Stimulated activated naive CD8-positive, alpha-beta T cell treated with anti-CD3 and anti-CD28 coated beads, Interleukin-15, amount 100 ng/mL, for 72 hours (primary cell): Measurements from ENCODE around the gene AMOT.
"Not testable (repeated sequence)": the region's sequence is repeated elsewhere in the genome, so short reads cannot be mapped to it uniquely, and the experiment has no call there.

ENCODE experiments used
- ATAC-seq: fragments of 150-1000 bp; cut with Tn5 transposase; 2 replicates; pipeline ENCODE4 v1.10.0; 2021; ENCODE audit warnings: mild to moderate bottlenecking, moderate library complexity
- DNase-seq, 2 donors: peaks; one replicate each; pipeline ENCODE4 v3.0.0; 2021 to 2022
- H3K27ac Mint-ChIP-seq, 2 donors: one replicate each; pipeline ENCODE4 v1.8.0; 2022; ENCODE audit warnings: mild to moderate bottlenecking in 2 of 2, mixed read lengths in 2 of 2, moderate library complexity in 2 of 2
- H3K27me3 Mint-ChIP-seq: one replicate; pipeline ENCODE4 v1.8.0; 2022; ENCODE audit warnings: mixed read lengths
- H3K4me1 Mint-ChIP-seq: one replicate; pipeline ENCODE4 v1.8.0; 2022; ENCODE audit warnings: mild to moderate bottlenecking, mixed read lengths
- H3K4me3 Mint-ChIP-seq, 2 donors: one replicate each; pipeline ENCODE4 v1.8.0; 2022; ENCODE audit warnings: mild to moderate bottlenecking in 2 of 2, mixed read lengths in 2 of 2, moderate library complexity in 1 of 2
- H3K9me3 Mint-ChIP-seq, 2 donors: one replicate each; pipeline ENCODE4 v1.8.0; 2022; ENCODE audit warnings: mixed read lengths in 2 of 2

Gene AMOT

DNA sequence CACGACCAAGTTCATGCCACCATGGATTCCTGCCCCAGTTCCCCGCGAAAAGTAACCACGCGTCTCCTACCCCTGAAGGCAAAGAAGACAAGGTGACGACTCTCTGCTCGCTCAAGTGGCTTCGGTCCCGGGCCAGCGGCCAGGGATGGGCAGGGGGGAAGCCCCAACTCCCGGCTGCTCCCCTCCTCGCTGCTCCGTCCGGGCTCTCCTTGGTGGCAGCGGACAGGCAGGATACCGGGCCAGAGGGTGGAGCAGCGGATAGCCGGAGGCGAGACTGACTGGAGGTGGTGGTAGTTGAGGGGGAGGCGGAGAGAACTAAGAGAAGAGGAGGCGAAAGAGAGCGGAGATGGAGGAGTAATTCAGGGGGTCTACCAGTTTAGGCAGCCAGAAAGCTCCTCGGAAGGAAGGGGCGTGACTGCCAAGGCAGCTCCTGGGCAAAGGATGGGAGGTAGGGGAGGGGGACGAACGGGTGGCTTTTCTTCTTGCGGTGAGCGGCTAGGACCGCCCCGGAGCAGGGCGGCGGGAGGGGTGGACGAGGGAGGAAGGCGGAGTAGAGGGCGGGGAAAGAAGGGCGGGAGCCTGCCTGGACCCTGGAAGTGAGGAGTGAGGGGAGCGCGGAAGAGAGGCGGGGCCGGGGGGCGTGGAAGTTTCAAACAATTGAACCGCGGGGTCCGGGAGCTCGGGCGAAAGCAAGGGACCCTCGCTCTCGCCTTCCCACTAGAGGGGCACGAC, at the start of gene AMOT:
AMOT (minus strand) TSS at position 450 of the 732 bp plus-strand sequence. CDS start 17,705 bp downstream, outside the sequence.
- ATAC-seq (peak; percentile 47), DNase-seq (peak; percentile 5 to 27)
- H3K9me3 Mint-ChIP-seq: no peaks in the 10 kb centered on the region
- no peak within 1 kb of the TSS for H3K27ac Mint-ChIP-seq
- peak within 1 kb of the TSS; percentile 89 to 91 for H3K4me3 Mint-ChIP-seq
- H3K4me1 Mint-ChIP-seq: peaks cover 17% of the 10 kb centered on the region
- peaks cover 12% of the 10 kb centered on the region for H3K27me3 Mint-ChIP-seq

GRCh38 chrX:112889400-112889799, 48.8 kb upstream of the AMOT start:
- H3K4me1 Mint-ChIP-seq: peaks cover 7% of the 10 kb centered on the region
- no peaks in the 10 kb centered on the region for H3K27me3 Mint-ChIP-seq
- H3K27ac Mint-ChIP-seq: no peak overlapping the region
- DNase-seq: no peak
- ATAC-seq: no peak
- no peaks in the 10 kb centered on the region for H3K9me3 Mint-ChIP-seq
- H3K4me3 Mint-ChIP-seq: no peak overlapping the region

GRCh38 chrX:112888916-112889315, 48.3 kb upstream of the AMOT start:
- DNase-seq: no peak
- Mint-ChIP-seq H3K27me3 (no peaks in the 10 kb centered on the region), H3K4me1 (peaks cover 7% of the 10 kb centered on the region), H3K4me3 (no peak overlapping the region), H3K27ac (no peak overlapping the region), H3K9me3 (no peaks in the 10 kb centered on the region)
- ATAC-seq: no peak

- H3K9me3 Mint-ChIP-seq: no peaks in the 10 kb centered on the region
- DNase-seq (no peak), ATAC-seq (no peak)
- H3K27me3 Mint-ChIP-seq: no peaks in the 10 kb centered on the region
- H3K4me1 Mint-ChIP-seq: no peaks in the 10 kb centered on the region
- H3K4me3 Mint-ChIP-seq: no peak overlapping the region
- H3K27ac Mint-ChIP-seq: no peak overlapping the region
Observed at GRCh38 chrX:112877771-112878173, 37.1 kb upstream of the AMOT start.

- H3K4me3 Mint-ChIP-seq: no peak overlapping the region
- DNase-seq (no peak), ATAC-seq (no peak)
- H3K27me3 Mint-ChIP-seq: no peaks in the 10 kb centered on the region
- H3K4me1 Mint-ChIP-seq: no peaks in the 10 kb centered on the region
- no peak overlapping the region for H3K27ac Mint-ChIP-seq
- H3K9me3 Mint-ChIP-seq: no peaks in the 10 kb centered on the region
Observed at GRCh38 chrX:112874614-112875013, 34.0 kb upstream of the AMOT start.

- no peak overlapping the region for H3K4me3 Mint-ChIP-seq
- H3K27ac Mint-ChIP-seq: no peak overlapping the region
- DNase-seq (no peak), ATAC-seq (no peak)
- H3K4me1 Mint-ChIP-seq: no peaks in the 10 kb centered on the region
- no peaks in the 10 kb centered on the region for H3K27me3 Mint-ChIP-seq
- no peaks in the 10 kb centered on the region for H3K9me3 Mint-ChIP-seq
Observed at GRCh38 chrX:112874175-112874574, 33.5 kb upstream of the AMOT start.

DNA sequence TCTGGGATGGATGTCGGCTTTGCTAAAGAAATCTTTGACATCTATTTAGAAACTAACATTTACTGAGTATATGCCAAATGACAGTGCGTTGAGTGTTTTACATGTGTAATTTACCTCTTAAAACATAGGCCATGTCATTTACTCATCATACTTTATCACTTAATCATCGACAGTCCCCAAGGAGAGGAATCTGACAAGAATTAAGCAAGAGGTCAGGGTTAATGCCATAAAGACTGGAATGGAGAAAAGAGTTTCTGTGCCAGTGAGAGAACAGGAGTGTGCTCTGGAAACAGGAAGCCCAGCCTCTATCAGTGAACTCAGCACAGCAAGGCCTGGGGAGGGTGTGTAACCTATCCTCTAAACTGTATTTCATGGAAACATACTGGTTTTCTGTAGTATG, 28.0 kb upstream of the AMOT start:
- H3K9me3 Mint-ChIP-seq: no peaks in the 10 kb centered on the region
- no peak overlapping the region for H3K27ac Mint-ChIP-seq
- H3K4me3 Mint-ChIP-seq: no peak overlapping the region
- DNase-seq: no peak
- no peaks in the 10 kb centered on the region for H3K4me1 Mint-ChIP-seq
- H3K27me3 Mint-ChIP-seq: no peaks in the 10 kb centered on the region
- ATAC-seq: no peak

GRCh38 chrX:112867570-112867969, 26.9 kb upstream of the AMOT start:
- Mint-ChIP-seq H3K27ac (no peak overlapping the region), H3K27me3 (no peaks in the 10 kb centered on the region), H3K9me3 (no peaks in the 10 kb centered on the region), H3K4me3 (no peak overlapping the region), H3K4me1 (no peaks in the 10 kb centered on the region)
- DNase-seq (no peak), ATAC-seq (peak; percentile 39)

- no peak overlapping the region for H3K27ac Mint-ChIP-seq
Observed at GRCh38 chrX:112866175-112866574, 25.5 kb upstream of the AMOT start.

GRCh38 chrX:112865464-112866025, 24.9 kb upstream of the AMOT start:
- no peaks in the 10 kb centered on the region for H3K27me3 Mint-ChIP-seq
- no peaks in the 10 kb centered on the region for H3K4me1 Mint-ChIP-seq
- no peak for DNase-seq
- H3K4me3 Mint-ChIP-seq: no peak overlapping the region
- no peaks in the 10 kb centered on the region for H3K9me3 Mint-ChIP-seq
- H3K27ac Mint-ChIP-seq: no peak overlapping the region
- ATAC-seq: no peak

More at GRCh38 chrX:112866175-112866574, 25.5 kb upstream of the AMOT start:
- DNase-seq (no peak), ATAC-seq (no peak)
- Mint-ChIP-seq H3K9me3 (no peaks in the 10 kb centered on the region), H3K4me1 (no peaks in the 10 kb centered on the region), H3K27me3 (no peaks in the 10 kb centered on the region), H3K4me3 (no peak overlapping the region)

DNA sequence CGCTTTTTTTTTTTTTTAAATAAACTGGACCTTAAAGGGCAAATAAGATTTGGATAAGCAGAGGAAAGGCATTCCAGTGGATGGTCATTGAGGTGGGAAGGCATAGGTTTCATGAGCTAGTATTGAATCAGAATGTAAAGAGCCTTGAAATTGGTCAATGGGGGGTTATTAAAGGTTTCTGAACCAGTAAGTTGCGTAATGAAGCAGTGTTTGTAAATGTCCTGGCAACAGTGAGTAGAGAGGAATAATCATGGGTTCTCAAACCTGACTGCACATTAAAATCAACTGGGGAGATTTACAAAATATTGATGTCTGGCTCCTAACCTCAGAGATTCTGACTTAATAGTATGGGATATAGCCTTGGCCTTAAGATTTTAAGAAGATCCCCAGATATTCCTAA, 23.2 kb upstream of the AMOT start:
- Mint-ChIP-seq H3K27ac (no peak overlapping the region), H3K27me3 (no peaks in the 10 kb centered on the region), H3K4me3 (no peak overlapping the region), H3K9me3 (no peaks in the 10 kb centered on the region), H3K4me1 (no peaks in the 10 kb centered on the region)
- no peak for DNase-seq
- no peak for ATAC-seq

- H3K27ac Mint-ChIP-seq: no peak overlapping the region
- no peak for DNase-seq
- H3K4me1 Mint-ChIP-seq: peaks cover 8% of the 10 kb centered on the region
- H3K4me3 Mint-ChIP-seq: no peak overlapping the region
- H3K27me3 Mint-ChIP-seq: peaks cover 18% of the 10 kb centered on the region
- no peaks in the 10 kb centered on the region for H3K9me3 Mint-ChIP-seq
- no peak for ATAC-seq
Observed at GRCh38 chrX:112857478-112857878, 16.8 kb upstream of the AMOT start.

DNA sequence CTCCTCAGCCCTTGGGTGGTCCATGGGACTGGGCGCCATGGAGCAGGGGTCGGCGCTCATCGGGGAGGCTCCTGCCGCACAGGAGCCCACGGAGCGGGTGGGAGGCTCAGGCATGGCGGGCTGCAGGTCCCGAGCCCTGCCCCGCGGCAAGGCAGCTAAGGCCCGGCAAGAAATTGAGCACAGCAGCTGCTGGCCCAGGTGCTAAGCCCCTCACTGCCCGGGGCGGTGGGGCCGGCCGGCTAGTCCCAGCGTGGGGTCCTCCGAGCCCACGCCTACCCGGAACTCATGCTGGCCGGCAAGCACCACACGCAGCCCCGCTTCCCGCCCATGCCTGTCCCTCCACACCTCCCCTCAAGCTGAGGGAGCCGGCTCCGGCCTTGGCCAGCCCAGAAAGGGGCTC, 14.3 kb upstream of the AMOT start:
- H3K27me3 Mint-ChIP-seq: peaks cover 18% of the 10 kb centered on the region
- H3K9me3 Mint-ChIP-seq, ATAC-seq, H3K27ac Mint-ChIP-seq, DNase-seq, H3K4me3 Mint-ChIP-seq: not testable (repeated sequence)
- H3K4me1 Mint-ChIP-seq: peaks cover 31% of the 10 kb centered on the region

- H3K4me1 Mint-ChIP-seq: peaks cover 32% of the 10 kb centered on the region
- no peak overlapping the region for H3K27ac Mint-ChIP-seq
- peaks cover 18% of the 10 kb centered on the region for H3K27me3 Mint-ChIP-seq
- no peak overlapping the region for H3K4me3 Mint-ChIP-seq
- ATAC-seq (no peak), DNase-seq (no peak)
- no peaks in the 10 kb centered on the region for H3K9me3 Mint-ChIP-seq
Observed at GRCh38 chrX:112852851-112853250, 12.2 kb upstream of the AMOT start.

- no peaks in the 10 kb centered on the region for H3K9me3 Mint-ChIP-seq
- H3K27ac Mint-ChIP-seq: no peak overlapping the region
- H3K27me3 Mint-ChIP-seq: peaks cover 17% of the 10 kb centered on the region
- peaks cover 24% of the 10 kb centered on the region for H3K4me1 Mint-ChIP-seq
- DNase-seq (no peak), ATAC-seq (peak; percentile 36)
- no peak overlapping the region for H3K4me3 Mint-ChIP-seq
Observed at GRCh38 chrX:112851806-112852205, 11.2 kb upstream of the AMOT start.

DNA sequence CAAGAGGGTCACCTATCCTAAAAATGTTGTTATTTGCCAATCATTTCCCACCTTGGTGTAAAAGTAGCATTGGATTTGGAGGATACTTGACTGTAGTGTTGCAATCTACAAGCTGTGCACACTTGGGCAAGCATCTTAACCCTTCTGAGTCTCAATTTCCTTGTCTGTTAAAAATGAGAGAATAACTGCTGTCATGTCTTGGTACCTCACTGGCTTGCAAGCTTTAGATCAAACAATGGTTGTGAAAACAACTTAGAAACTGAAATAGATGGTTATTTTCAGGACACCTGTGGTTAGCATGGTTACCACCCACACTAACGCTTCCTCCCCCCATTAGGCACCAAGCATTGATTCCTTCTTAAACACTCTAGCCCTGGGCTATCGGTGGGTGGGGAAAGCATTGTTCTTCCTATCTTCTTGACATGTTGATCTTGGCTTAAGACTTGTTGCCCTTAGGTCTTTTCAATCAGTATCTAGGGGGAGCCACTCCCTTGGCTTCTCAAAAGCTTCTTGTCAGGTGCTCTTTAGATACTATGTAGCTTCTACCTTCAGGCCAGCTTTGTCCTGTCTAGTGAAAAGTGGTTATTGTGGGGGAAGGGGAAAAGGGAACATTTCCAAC, 10.6 kb upstream of the AMOT start:
- H3K4me1 Mint-ChIP-seq: peaks cover 24% of the 10 kb centered on the region
- no peaks in the 10 kb centered on the region for H3K9me3 Mint-ChIP-seq
- ATAC-seq: peak; percentile 88
- peak overlapping the region; percentile 12 to 63 for H3K4me3 Mint-ChIP-seq
- no peak overlapping the region for H3K27ac Mint-ChIP-seq
- H3K27me3 Mint-ChIP-seq: peaks cover 12% of the 10 kb centered on the region
- peak in 1 of 2 donors; percentile 28 for DNase-seq
